ENCODE data around the gene OBSCN.

OBSCN gene

DNA sequence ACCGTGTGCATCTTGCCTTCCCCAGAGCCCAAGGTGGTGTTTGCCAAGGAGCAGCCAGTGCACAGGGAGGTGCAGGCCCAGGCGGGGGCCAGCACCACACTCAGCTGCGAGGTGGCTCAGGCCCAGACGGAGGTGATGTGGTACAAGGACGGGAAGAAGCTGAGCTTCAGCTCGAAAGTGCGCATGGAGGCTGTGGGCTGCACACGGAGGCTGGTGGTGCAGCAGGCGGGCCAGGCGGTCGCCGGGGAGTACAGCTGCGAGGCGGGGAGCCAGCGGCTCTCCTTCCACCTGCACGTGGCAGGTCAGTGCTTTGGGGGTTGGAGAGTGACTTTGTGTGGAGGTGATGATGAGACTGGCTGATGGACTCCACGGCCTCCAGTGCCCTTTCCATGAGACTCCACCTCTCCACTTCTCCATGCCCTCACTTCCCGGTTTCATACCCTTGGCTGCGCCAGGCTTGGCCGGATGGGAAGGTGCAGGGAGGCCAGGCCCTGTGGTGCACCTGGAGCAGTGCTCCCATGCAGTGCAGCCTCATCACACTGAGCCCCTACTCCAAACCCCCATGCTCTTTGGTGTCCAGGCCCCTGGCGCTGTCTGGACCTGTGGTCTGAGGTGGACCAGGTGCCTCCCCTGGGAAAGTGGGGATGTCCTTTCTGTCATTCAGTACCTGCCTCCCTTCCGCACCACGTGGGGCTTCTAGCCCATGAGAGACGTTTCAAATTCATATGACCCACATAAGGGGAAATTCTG is 49.0 kb downstream of the OBSCN start:
- no peak overlapping the region for H3K4me3 ChIP-seq (ENCODE audit: low read length)
- TF ChIP-seq, protein P1, sequence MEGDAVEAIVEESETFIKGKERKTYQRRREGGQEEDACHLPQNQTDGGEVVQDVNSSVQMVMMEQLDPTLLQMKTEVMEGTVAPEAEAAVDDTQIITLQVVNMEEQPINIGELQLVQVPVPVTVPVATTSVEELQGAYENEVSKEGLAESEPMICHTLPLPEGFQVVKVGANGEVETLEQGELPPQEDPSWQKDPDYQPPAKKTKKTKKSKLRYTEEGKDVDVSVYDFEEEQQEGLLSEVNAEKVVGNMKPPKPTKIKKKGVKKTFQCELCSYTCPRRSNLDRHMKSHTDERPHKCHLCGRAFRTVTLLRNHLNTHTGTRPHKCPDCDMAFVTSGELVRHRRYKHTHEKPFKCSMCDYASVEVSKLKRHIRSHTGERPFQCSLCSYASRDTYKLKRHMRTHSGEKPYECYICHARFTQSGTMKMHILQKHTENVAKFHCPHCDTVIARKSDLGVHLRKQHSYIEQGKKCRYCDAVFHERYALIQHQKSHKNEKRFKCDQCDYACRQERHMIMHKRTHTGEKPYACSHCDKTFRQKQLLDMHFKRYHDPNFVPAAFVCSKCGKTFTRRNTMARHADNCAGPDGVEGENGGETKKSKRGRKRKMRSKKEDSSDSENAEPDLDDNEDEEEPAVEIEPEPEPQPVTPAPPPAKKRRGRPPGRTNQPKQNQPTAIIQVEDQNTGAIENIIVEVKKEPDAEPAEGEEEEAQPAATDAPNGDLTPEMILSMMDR (conservative IDR thresholded peaks at IDR 0.05; ENCODE audit: low read depth, low read length) = no peak
- DNase-seq (ENCODE audit: low read depth) = no peak

DNA sequence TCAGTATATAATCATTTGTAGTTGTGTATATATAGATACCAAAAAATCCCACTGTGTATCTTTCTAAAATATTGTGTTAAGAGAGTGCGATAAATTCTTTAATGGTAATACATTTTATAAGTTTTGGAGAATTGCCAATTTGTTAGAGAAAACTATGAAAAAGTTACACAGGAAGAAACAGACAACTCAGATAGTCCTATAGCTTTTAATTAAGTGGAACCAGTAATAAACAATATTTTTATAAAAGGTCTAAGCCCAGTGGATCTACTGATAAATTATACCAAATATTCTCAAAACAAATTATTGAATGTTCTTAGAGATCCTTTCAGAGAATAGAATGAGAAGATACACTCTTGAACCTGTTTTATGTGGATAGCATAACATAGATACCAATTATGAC is 50.6 kb downstream of the OBSCN start:
- TF ChIP-seq, protein P1 (conservative IDR thresholded peaks at IDR 0.05; ENCODE audit: low read depth, low read length) = no peak
- DNase-seq (ENCODE audit: low read depth) = no peak
- H3K4me3 ChIP-seq (ENCODE audit: low read length) = no peak overlapping the region

DNA sequence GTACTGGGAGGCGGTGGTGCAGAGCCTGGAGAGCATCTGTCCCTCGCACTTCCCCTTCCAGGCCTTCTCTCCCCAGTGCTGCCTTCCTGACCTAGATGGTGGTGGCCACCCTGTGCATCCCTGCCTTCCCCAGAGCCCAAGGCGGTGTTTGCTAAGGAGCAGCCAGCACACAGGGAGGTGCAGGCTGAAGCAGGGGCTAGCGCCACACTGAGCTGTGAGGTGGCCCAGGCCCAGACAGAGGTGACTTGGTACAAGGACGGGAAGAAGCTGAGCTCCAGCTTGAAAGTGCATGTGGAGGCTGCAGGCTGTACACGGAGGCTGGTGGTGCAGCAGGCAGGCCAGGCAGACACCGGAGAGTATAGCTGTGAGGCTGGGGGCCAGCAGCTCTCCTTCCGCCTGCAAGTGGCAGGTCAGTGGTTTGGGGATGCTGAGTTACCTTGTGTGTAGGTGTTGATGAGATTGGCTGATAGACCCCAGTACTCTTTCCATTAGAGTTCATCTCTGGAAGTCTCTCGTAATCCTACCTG is 51.6 kb downstream of the OBSCN start:
- no peak overlapping the region for H3K4me3 ChIP-seq (ENCODE audit: low read length)
- DNase-seq (ENCODE audit: low read depth) = no peak

DNA sequence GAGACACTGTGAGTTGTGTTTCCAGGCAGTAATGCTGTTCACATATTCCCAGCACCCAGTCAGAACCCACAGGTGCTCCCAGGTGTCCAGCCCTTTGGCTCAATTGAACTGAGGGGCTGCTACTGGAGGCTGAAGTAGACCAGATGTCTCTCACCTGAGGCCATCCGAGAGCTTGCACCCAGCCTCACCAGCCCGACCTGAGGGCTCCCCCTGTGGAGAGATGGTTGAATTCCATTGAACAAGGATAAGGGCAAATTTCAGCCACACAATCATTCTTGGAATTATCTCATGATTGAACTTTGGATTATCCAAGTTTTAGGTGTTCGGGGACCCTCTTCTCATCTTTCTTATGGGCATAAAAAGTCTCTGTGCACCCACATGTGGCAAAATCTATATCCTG is 52.1 kb downstream of the OBSCN start:
- TF ChIP-seq, protein P1 (conservative IDR thresholded peaks at IDR 0.05; ENCODE audit: low read depth, low read length) = no peak

More for the DNA sequence above, 51.6 kb downstream of the OBSCN start:
- TF ChIP-seq, protein P1 (conservative IDR thresholded peaks at IDR 0.05; ENCODE audit: low read depth, low read length) = no peak

DNA sequence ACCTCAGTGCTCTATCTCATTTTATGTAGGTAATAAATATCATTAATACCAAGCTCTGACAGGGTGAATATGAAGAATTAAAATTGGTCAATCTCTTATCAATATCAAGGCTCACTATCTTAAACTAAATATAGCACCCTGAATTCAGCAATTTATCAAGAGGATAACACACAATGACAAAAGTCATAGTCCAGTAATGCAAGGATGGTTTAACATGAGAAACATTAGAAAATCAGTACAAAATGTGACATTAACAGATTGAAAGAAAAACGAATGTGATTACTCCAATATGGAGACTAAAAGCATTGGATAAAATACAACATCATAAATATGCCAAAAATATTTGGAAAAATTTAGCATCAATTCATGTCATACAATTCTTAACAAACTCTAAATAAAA is 53.9 kb downstream of the OBSCN start:
- H3K4me3 ChIP-seq (ENCODE audit: low read length) = no peak overlapping the region
- DNase-seq (ENCODE audit: low read depth) = no peak
- TF ChIP-seq, protein P1 (conservative IDR thresholded peaks at IDR 0.05; ENCODE audit: low read depth, low read length) = no peak

More for the DNA sequence above, 52.1 kb downstream of the OBSCN start:
- H3K4me3 ChIP-seq (ENCODE audit: low read length) = no peak overlapping the region
- no peak for DNase-seq (ENCODE audit: low read depth)

DNA sequence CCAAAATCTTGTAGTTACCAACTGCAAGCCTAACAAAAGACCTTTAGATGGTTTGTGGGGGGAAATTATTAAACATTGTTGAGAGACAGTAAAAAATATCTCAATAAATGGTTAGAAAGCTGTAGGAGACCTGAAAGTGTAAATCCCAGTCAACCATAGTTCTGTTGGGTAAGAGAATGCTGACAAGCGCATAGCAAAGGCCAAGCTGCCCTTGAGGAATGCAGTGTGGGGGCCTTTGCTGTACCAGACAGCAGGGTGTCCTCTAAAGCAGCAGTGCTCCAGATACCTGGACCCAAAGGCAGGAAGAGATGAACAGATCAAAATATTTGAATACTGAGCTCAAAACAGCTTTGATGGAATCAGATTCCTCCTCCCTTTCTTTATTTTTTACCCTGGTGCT is 54.6 kb downstream of the OBSCN start:
- TF ChIP-seq, protein P1 (conservative IDR thresholded peaks at IDR 0.05; ENCODE audit: low read depth, low read length) = no peak
- H3K4me3 ChIP-seq (ENCODE audit: low read length) = no peak overlapping the region
- DNase-seq (ENCODE audit: low read depth) = no peak

DNA sequence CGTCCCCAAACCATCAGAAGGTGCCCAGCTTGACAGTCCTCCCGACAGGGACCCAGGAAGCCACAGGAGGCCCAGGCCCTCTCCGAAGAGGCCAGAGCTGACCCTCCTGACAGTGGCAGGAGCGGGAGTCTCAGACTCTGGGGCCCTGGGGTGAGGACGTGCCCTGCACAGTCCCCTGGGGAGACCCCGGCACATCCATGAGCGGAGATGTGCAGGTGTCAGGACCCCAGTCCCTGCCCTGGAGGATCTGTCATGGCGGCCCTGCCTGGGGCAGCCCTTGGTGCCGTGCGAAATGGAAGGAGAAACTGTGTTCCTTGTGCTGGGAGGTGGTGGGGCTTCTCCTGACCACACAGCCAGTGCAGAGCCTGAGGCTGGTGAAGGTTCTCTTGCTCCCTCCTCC is 55.8 kb downstream of the OBSCN start:
- DNase-seq (ENCODE audit: low read depth) = no peak
- H3K4me3 ChIP-seq (ENCODE audit: low read length) = no peak overlapping the region
- TF ChIP-seq, protein P1 (conservative IDR thresholded peaks at IDR 0.05; ENCODE audit: low read depth, low read length) = no peak

All from retinal pigment epithelial cell (primary cell).